K562 (cell line): ENCODE measurements around the gene SMOC2.

Experiments used
- CBX2 ChIP-seq: fragments of 200-600 bp; sonication (generic); IDR thresholded peaks from one replicate; pipeline ENCODE4 v1.6.1; 2012; ENCODE audit warnings: mild to moderate bottlenecking, low read length, inconsistent platforms; ENCODE audit not compliant: insufficient read depth, poor library complexity, severe bottlenecking
- EZH2 ChIP-seq: IDR thresholded peaks from 2 replicates; pipeline ENCODE4 v1.6.1; 2012; ENCODE audit warnings: low read depth, mild to moderate bottlenecking, inconsistent platforms, low read length, borderline replicate concordance
- NR2C2 ChIP-seq, 2 experiments: fragments of 200-800 bp in 1 of 2; sonication (Bioruptor generic) in 1 of 2; sonication (generic) in 1 of 2; formaldehyde crosslinking in 1 of 2; IDR thresholded peaks; 2 replicates each; pipeline versions ENCODE4 v1.6.1 to v1.8.0; 2016 to 2022; ENCODE audit warnings: mild to moderate bottlenecking in 1 of 2, missing compliant biosample characterization in 1 of 2, missing genetic modification characterization in 1 of 2, missing genetic modification reagents in 1 of 2
- SP1 ChIP-seq: sonication (generic); formaldehyde crosslinking; IDR thresholded peaks from 2 replicates; pipeline ENCODE4 v1.8.1; 2022; ENCODE audit warnings: mild to moderate bottlenecking, missing genetic modification reagents

- TF ChIP-seq CBX2 = no peak
- no peak for TF ChIP-seq SP1 (CRISPR knock-in tag)
- no peak for TF ChIP-seq EZH2
- no peak for TF ChIP-seq NR2C2 (CRISPR knock-in tag; IDR thresholded peaks at IDR 0.05)
- no peak for TF ChIP-seq NR2C2 (tag; IDR thresholded peaks at IDR 0.05)
Observed at GRCh38 chr6:168528474-168529095, 87.6 kb downstream of the SMOC2 start.
